Mesothelial cell of epicardium (in vitro differentiated cells): Measurements from ENCODE around the gene RUNX3. TPM values are rescaled to one million over a fixed set of nuclear protein-coding genes. Genes with fewer than 3 reads are reported as not detected.

Experiments used
- DNase-seq, 2 experiments: peaks; one replicate each; pipeline ENCODE4 v3.0.0; 2021; ENCODE audit warnings: low spot score in 2 of 2; ENCODE audit not compliant: unreplicated experiment in 2 of 2
- H3K27ac Mint-ChIP-seq: 2 replicates; pipeline ENCODE4 v1.8.0; 2021; ENCODE audit warnings: mixed read lengths
- H3K27me3 Mint-ChIP-seq: 2 replicates; pipeline ENCODE4 v1.8.0; 2021; ENCODE audit warnings: low read depth, mixed read lengths
- H3K36me3 Mint-ChIP-seq: 2 replicates; pipeline ENCODE4 v1.8.0; 2021; ENCODE audit warnings: mixed read lengths
- H3K4me1 Mint-ChIP-seq: 2 replicates; pipeline ENCODE4 v1.8.0; 2021; ENCODE audit warnings: mixed read lengths
- H3K4me3 Mint-ChIP-seq: 2 replicates; pipeline ENCODE4 v1.8.0; 2021; ENCODE audit warnings: mild to moderate bottlenecking, moderate library complexity, mixed read lengths
- H3K9me3 Mint-ChIP-seq: 2 replicates; pipeline ENCODE4 v1.8.0; 2021; ENCODE audit warnings: mixed read lengths
- total RNA-seq: library from RNA; stranded (reverse); gene quantifications from 3 replicates; pipeline ENCODE4 v1.2.1, GENCODE V29; 2021
- TF ChIP-seq, protein P1 (sequence below): fragments of 200-600 bp; sonication (generic); IDR thresholded peaks from one replicate; pipeline ENCODE4 v1.5.0; 2021; ENCODE audit warnings: antibody characterized with exemption; ENCODE audit not compliant: unreplicated experiment

Gene RUNX3
- total RNA-seq, 1 donor from 2014 or later: 0.13 TPM

DNA sequence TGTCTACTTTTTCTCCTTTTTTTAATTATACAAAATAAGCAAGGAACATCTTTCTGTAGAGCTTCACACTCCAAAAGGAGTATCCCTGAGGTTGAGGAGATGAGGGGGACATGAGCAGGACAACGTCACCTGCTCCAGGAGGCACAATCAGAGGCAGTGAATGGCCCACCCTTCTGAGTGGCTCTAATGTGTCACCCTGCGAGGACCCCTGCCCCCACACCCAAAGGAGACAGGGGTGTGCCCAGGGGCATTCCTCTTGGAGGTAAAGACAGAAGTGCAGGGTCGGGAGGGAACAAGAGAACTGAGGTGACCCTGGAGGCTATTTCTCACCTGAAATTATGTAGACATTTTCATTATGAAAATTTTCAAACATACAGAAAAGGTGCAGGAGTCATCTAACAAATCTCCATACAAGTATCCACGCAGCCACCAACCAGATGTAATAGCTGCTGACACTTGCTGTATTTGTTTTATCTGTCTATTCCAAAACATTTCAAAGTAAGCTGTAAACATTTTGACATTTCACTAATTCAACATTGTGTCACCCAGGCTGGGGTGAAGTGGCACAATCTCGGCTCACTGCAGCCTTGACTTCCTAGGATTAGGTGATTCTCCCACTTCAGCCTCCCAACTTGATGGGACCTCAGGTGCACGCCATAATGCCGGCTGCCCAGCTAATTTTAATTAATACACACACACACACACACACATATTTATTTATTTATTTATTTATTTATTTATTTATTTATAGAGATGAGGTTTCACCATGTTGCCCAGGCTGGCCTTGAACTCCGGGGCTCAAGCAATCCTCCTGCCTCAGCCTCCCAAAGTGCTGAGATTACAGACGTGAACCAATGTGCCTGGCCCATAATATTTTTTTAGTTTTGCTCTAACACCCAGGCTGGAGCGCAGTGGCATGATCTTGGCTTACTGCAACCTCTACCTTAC is 70.7 kb downstream of the RUNX3 start:
- H3K4me3 Mint-ChIP-seq: no peak overlapping the region
- H3K4me1 Mint-ChIP-seq: peaks cover 19% of the 10 kb centered on the region
- no peaks in the 10 kb centered on the region for H3K36me3 Mint-ChIP-seq
- TF ChIP-seq, protein P1, sequence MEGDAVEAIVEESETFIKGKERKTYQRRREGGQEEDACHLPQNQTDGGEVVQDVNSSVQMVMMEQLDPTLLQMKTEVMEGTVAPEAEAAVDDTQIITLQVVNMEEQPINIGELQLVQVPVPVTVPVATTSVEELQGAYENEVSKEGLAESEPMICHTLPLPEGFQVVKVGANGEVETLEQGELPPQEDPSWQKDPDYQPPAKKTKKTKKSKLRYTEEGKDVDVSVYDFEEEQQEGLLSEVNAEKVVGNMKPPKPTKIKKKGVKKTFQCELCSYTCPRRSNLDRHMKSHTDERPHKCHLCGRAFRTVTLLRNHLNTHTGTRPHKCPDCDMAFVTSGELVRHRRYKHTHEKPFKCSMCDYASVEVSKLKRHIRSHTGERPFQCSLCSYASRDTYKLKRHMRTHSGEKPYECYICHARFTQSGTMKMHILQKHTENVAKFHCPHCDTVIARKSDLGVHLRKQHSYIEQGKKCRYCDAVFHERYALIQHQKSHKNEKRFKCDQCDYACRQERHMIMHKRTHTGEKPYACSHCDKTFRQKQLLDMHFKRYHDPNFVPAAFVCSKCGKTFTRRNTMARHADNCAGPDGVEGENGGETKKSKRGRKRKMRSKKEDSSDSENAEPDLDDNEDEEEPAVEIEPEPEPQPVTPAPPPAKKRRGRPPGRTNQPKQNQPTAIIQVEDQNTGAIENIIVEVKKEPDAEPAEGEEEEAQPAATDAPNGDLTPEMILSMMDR: no peak
- DNase-seq: no peak
- H3K27me3 Mint-ChIP-seq: no peaks in the 10 kb centered on the region
- H3K9me3 Mint-ChIP-seq: no peaks in the 10 kb centered on the region
- no peak overlapping the region for H3K27ac Mint-ChIP-seq

DNA sequence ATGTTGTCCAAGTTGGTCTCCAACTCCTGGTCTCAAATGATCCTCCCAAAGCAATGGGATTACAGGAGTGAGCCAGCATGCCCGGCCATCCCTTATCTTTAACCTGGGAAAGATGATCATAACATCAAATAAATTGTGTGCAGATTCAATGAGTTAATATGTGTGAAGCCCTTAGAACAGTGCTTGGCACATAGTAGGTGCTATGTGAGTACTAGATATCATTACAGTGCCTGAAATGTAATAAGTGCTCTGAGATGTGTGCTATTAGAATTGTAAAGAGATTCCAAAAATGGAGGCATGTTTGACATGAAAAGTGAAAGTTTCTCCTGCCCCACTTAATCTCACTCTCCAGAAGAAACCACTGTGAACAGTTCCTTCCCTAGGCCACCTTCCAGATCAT is 71.8 kb downstream of the RUNX3 start:
- no peaks in the 10 kb centered on the region for H3K36me3 Mint-ChIP-seq
- H3K4me3 Mint-ChIP-seq: no peak overlapping the region
- no peaks in the 10 kb centered on the region for H3K9me3 Mint-ChIP-seq
- TF ChIP-seq, protein P1: no peak
- DNase-seq: no peak
- no peaks in the 10 kb centered on the region for H3K27me3 Mint-ChIP-seq
- H3K4me1 Mint-ChIP-seq: peaks cover 21% of the 10 kb centered on the region
- H3K27ac Mint-ChIP-seq: no peak overlapping the region

DNA sequence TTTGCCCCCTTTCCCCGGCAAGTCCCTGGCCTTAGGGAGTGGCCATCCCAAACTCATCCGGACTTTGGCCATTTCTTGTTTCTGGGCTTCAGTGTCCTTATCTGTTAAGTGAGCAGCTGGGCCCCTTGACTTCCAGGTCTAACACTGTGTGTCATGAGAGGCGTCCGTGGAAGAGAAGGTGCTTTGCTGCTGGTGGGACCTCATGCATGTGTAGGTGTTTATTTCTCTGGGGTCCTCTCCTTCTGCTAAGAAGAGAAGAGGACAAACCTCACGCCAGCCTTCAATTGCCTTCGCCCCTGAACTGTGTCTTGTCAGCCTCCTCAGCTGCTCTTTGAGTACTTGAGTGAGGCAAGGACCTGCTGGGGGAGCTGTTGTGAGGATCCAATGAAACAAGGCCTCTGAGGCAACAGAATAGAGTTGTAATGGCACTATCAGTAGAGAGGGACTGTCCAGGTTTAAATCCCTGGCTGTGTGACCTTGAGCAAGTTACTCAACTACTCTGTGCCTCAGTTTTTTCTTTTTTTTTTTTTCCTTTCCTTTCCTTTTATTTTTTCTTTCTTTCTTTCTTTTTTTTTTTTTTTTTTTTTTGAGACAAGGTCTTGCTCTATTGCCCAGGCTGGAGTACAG is 72.5 kb downstream of the RUNX3 start:
- H3K27ac Mint-ChIP-seq: no peak overlapping the region
- TF ChIP-seq, protein P1: no peak

DNA sequence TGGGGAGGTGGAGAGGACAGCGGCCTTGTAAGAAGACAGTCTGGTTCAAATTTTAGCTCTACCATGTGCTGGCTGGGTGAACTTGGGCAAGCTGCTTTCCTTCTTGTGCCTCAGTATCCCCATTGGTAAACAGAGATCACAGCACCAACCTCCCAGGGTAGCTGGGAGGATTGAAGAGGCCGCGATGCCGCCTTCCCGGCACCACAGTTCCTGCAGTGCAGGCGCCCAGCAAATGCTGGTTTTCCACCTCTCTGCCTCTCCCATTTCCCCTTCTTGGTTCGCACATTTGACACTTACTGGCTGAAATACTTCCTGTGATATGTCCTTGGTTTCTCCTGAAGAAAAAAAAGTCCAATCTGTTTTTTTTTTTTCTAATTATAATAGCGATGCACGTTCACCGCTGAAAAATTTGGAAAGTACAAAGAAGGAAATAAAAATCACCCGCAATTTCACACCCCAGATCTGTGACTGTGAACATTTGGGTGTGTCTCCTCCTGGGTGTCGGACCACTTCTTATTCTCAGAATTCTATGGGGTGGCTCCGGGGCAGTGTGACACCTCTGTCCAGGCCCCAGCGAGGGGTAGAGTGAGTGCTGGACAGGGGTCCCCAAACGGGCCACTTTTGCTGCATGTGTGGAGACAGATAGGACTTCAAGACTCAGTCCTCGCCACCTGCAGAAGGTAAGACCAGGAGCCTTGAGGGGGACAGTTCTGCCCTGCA is 73.1 kb downstream of the RUNX3 start:
- no peaks in the 10 kb centered on the region for H3K27me3 Mint-ChIP-seq
- H3K27ac Mint-ChIP-seq: no peak overlapping the region

More for the DNA sequence above, 72.5 kb downstream of the RUNX3 start:
- Mint-ChIP-seq H3K36me3 (no peaks in the 10 kb centered on the region), H3K27me3 (no peaks in the 10 kb centered on the region), H3K4me3 (no peak overlapping the region), H3K9me3 (no peaks in the 10 kb centered on the region), H3K4me1 (peaks cover 21% of the 10 kb centered on the region)
- DNase-seq: no peak

DNA sequence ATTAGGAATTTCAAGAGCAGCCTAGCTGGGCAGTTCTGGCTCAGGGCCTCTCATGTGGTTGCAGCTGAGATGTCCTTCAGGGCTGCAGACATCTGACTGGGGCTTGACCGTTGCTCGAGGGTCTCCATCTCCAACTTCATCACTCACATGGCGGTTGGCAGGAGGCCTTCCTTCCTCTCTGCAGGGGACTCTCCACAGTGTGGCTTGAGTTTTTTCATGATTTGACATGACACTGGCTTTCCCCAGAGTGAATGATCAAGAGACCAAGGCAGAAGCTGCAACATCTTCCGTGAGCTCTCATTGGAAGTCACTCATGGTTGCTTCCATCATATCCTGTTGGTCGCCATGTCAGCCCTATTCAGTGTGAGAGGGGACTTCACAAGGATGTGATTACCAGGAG is 74.6 kb downstream of the RUNX3 start:
- H3K4me1 Mint-ChIP-seq: peaks cover 24% of the 10 kb centered on the region
- H3K4me3 Mint-ChIP-seq: no peak overlapping the region
- H3K27me3 Mint-ChIP-seq: no peaks in the 10 kb centered on the region
- no peak overlapping the region for H3K27ac Mint-ChIP-seq
- no peak for DNase-seq
- TF ChIP-seq, protein P1: no peak
- no peaks in the 10 kb centered on the region for H3K9me3 Mint-ChIP-seq
- no peaks in the 10 kb centered on the region for H3K36me3 Mint-ChIP-seq

More for the DNA sequence above, 73.1 kb downstream of the RUNX3 start:
- Mint-ChIP-seq H3K36me3 (no peaks in the 10 kb centered on the region), H3K4me1 (peaks cover 19% of the 10 kb centered on the region), H3K4me3 (no peak overlapping the region), H3K9me3 (no peaks in the 10 kb centered on the region)
- DNase-seq: no peak
- TF ChIP-seq, protein P1: no peak
